Daoy (cell line): Measurements from ENCODE around the gene COMT. TPM values are rescaled to one million over a fixed set of nuclear protein-coding genes. Genes with fewer than 3 reads are reported as not detected.
"Not testable (repeated sequence)": the region's sequence is repeated elsewhere in the genome, so short reads cannot be mapped to it uniquely, and the experiment has no call there.

Experiments used
- DNase-seq: peaks from one replicate; pipeline ENCODE4 v3.0.0-alpha.2; 2015; ENCODE audit warnings: low read depth
- total RNA-seq: library from RNA; depleted of rRNA; stranded (reverse); fragments of >200 nt; shearing (Covaris generic); gene quantifications from 2 replicates; pipeline ENCODE4 v1.2.3, GENCODE V29; 2014; rRNA removed

The COMT gene
- total RNA-seq, result 128 and 166 TPM in 2 replicates

GRCh38 chr22:19941365-19942082, at the start of gene COMT, which contains the start of gene TXNRD2:
Gene COMT (plus strand): TSS chr22:19941772. CDS start chr22:19962527, 20,755 bp downstream.
Gene TXNRD2 (minus strand): TSS chr22:19941818. CDS start chr22:19941803, 15 bp downstream.
- peak; percentile 82 for DNase-seq

- DNase-seq, result peak; percentile 78
These were observed 49.2 kb upstream of the COMT start for GRCh38 chr22:19892257-19892879.

DNA sequence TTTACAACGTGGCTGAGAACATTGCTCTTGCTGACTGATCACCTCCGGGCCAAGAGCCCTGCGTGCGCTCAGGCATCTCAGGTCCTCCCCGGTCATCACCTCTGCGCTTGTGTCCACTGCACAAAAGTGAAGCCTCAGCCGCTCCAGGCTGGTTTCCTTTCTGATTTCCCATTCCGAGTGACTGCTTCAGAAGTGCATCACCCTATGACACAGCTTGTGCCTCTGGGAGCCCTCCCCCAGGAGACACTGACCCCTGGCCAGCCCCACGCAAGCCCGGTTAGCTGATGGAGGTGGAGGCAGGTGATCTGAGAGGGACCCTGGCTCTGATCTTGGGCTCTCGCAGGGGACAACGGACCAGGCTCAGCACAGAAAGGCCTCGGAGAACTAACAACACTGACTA, 48.6 kb upstream of the COMT start:
- DNase-seq, result no peak

DNA sequence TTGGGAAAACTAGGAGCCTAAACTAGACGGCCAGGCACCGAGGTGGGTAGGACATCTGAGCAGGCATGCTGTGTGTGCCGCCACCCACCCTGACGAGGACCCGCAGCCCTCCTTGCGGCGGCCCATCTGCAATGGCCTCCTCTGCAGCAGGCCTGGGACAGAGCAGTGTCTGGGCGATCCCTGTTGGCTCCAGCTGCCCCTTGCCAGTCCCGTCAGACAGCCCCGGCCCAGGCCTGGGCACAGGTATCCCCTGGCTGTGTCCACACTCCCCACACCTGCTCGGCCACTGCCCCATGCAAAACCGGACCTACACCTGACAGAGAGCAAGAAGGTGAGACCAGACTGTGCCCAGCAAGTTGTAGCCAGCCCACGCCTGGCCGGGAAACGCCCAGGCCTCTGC, 48.2 kb upstream of the COMT start:
- no peak for DNase-seq

DNA sequence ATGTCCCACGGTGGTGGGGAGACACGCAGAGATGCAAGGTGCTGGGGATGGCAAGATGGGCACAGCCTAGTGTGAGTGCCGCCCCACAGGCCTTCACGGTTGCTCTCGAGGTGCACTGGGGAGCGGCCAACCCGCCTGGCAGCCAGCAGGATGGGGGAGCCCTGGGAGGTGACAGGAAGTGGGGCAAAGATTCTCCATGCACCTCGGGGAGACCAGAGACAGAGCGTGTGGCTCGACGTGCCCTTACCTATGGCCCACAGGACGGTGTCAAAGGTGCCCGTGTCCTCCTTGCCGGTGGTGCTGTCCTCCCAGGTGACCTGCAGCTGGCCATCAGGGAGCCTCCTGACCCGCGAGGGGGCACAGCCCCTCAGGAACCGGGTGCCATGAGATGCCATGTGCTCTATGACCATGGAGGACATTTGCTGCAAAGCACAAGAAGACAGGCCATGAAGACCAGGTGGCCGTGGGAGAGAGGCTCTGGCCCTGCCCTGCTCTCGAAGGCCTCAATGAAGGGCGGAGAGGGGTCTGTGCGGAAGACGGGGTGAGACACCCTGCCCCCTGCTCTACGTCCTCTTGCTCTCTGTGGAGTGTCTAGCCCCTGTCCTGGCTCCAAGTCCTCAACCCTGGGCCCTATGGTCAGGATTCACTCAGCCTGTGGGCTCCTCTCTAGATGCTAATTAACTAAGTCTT, 46.3 kb upstream of the COMT start:
- DNase-seq, result no peak

- no peak for DNase-seq
These were observed 44.8 kb upstream of the COMT start for GRCh38 chr22:19896665-19897355.

- no peak for DNase-seq
These were observed 43.8 kb upstream of the COMT start for GRCh38 chr22:19897726-19898125.

GRCh38 chr22:19898145-19898544, 43.4 kb upstream of the COMT start:
- DNase-seq, result no peak

GRCh38 chr22:19898831-19899567, 42.6 kb upstream of the COMT start:
- no peak for DNase-seq

GRCh38 chr22:19900707-19901436, 40.7 kb upstream of the COMT start:
- no peak for DNase-seq

GRCh38 chr22:19901577-19902244, 39.9 kb upstream of the COMT start:
- no peak for DNase-seq

GRCh38 chr22:19902245-19902715, 39.3 kb upstream of the COMT start:
- no peak for DNase-seq

GRCh38 chr22:19903031-19903430, 38.5 kb upstream of the COMT start:
- no peak for DNase-seq

DNA sequence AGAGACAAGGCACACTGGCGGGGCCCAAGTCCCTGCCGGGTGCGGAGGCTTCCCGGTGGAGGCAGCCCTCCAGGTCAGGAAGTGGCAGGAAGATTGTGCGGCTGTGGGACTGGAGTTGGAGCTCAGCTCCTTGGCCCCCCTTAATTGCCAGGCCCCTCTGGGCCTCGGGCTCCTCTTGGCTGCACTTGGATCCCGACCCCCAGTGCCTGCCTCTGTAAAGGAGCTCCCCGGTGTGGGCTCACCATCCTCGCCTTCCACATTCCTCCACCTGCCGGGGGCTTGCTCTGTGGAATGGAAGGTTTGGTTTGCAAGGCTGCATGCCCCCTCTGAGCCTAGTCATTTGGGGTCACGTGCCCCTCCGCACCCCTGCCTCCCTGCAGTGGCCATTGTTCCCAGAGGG, 38.1 kb upstream of the COMT start:
- DNase-seq, result no peak

DNA sequence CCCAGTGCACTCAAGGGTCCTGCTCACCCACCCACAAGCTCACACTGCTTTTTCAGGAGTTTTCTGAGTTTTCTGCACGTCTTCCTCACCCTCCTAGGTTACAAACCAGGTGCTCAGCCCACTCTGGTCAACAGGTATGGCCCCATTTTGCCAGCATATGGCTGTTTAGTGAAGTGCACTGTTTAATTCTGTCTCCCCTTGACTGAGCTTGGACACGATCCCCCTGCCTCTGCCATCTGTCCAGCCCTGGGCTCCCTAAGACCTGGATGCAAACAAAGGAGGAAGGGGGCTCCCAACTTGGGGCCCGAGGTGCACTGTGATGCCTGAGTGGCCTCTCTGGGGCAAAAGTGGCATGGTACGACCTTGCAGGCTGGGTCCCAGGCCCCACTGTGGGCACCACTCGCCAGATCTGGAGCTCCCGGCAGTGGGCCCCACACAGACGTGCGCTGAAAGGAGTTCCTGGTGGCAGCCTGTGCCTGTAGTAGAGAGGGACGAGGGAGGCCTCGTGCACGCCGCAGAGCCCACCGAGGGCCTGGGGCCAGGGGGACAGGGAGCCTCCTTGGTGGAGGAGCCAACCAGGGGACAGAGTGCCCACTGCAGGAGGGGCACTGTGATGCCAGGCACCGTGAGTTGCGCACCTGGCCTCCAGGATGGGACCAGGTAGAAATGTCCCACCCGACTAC, 37.3 kb upstream of the COMT start:
- DNase-seq, result no peak

DNA sequence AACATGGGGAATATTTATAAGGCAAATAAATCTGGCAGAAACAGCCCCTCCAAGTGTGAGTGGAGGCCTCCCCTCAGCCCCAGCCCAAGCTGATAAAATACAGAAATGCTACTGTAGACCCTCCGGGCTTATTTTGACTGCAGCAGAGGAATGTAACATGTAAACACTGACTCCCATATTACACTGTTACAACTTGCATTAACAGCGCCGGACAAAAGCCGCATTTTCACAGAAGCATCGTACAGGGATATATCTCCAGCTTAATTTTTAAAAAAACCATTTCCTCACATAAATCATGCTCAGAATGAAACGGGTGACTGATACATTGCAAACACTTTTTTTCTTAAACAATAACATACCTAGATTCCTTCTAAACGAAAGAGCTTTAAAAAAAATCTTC, 36.6 kb upstream of the COMT start:
- DNase-seq, result no peak

DNA sequence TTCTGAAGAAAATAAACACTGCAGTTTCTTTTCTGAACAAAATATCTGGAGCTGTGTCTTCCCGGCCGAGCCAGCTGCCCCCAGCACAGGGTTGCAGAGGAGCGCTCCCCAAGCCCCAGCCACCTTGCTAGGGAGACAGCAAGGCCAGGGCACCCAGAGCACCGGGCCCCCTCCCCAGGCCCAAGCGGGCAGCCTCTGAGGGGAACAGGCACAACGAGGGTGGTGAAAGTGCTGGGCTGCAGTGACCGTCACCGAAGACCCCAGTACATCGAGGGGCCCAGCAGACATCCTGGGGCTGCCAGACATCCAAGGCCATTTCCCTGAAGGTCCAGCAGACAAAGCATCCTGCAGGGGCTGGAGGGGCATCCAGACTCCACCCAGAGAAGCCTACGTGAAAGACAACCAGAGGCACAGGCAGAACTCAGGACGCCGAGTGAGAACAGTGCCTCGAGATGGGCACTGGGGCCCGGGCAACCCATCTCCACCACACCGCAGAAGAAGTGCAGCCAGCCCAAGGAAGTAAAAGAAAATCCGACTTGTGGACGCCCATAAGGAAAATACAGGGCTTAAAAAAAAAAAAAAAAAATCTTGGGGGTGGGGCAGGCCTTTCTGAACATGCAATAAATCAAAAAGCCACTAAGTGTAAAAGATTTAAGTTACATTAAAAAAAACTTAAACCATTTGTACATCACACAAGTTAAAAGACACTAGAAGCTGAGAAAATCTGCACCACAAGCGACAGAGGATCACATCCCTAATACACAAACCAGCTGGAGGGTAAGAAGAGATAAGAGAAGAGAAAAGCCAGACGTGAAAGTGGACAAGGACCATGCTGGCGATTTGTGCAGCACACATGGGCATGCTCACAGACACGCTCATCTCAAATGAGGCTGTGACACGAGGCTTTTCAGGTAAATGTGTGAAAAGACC, 36.0 kb upstream of the COMT start:
- no peak for DNase-seq

DNA sequence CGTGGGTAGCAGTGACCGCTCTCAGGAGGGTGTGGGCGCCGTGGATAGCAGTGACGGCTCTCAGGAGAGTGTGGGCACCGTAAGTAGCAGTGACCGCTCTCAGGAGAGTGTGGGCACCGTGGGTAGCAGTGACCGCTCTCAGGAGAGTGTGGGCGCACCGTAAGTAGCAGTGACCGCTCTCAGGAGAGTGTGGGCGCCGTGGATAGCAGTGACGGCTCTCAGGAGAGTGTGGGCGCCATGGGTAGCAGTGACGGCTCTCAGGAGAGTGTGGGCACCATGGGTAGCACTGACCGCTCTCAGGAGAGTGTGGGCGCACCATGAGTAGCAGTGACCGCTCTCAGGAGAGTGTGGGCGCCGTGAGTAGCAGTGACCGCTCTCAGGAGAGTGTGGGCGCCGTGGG, 34.7 kb upstream of the COMT start:
- not testable (repeated sequence) for DNase-seq
